K562 (cell line): ENCODE measurements around the gene MINK1.

Experiments used
- ARHGAP35 ChIP-seq: fragments of 450-650 bp; IDR thresholded peaks from 2 replicates; pipeline ENCODE4 v1.6.1; 2018; ENCODE audit not compliant: partially characterized antibody
- CBX8 ChIP-seq: fragments of 200-600 bp; sonication (generic); IDR thresholded peaks from 2 replicates; pipeline ENCODE4 v1.6.1; 2012; ENCODE audit warnings: borderline replicate concordance, mixed run types, low read depth, mild to moderate bottlenecking, moderate library complexity, mixed read lengths, low read length, control low read depth, inconsistent platforms; ENCODE audit not compliant: poor library complexity, severe bottlenecking; ENCODE audit errors: extremely low read depth
- CREB1 ChIP-seq, 2 experiments: sonication (generic) in 1 of 2; formaldehyde crosslinking in 1 of 2; IDR thresholded peaks; 2 replicates each; pipeline versions ENCODE4 v1.6.1 to v1.8.0; 2012 to 2022; ENCODE audit warnings: inconsistent platforms in 1 of 2, mild to moderate bottlenecking in 1 of 2, missing genetic modification reagents in 1 of 2, moderate library complexity in 1 of 2
- NFE2L1 ChIP-seq: fragments of 450-650 bp; IDR thresholded peaks from 2 replicates; pipeline ENCODE4 v1.6.1; 2016; ENCODE audit warnings: missing genetic modification characterization, low read depth, mild to moderate bottlenecking, missing compliant biosample characterization, moderate library complexity, borderline replicate concordance
- NR2C2 ChIP-seq, 2 experiments: fragments of 200-800 bp in 1 of 2; sonication (Bioruptor generic) in 1 of 2; sonication (generic) in 1 of 2; formaldehyde crosslinking in 1 of 2; IDR thresholded peaks; 2 replicates each; pipeline versions ENCODE4 v1.6.1 to v1.8.0; 2016 to 2022; ENCODE audit warnings: mild to moderate bottlenecking in 1 of 2, missing compliant biosample characterization in 1 of 2, missing genetic modification characterization in 1 of 2, missing genetic modification reagents in 1 of 2
- POLR2AphosphoS2 ChIP-seq: IDR thresholded peaks from 2 replicates; pipeline ENCODE4 v1.6.1; 2012; ENCODE audit warnings: low read length, improper control_type of control experiment
- RFX7 ChIP-seq: fragments of 250-450 bp; sonication (Bioruptor Pico); IDR thresholded peaks from 2 replicates; pipeline ENCODE4 v1.5.1; 2021; ENCODE audit warnings: mild to moderate bottlenecking
- ZBTB1 ChIP-seq: sonication (generic); formaldehyde crosslinking; IDR thresholded peaks from 2 replicates; pipeline ENCODE4 v1.8.1; 2023; ENCODE audit warnings: missing genetic modification reagents, low read depth, mild to moderate bottlenecking, borderline replicate concordance
- ZNF174 ChIP-seq: fragments of 250-450 bp; sonication (Bioruptor Pico); IDR thresholded peaks from 2 replicates; pipeline ENCODE4 v1.4.0; 2020; ENCODE audit warnings: mild to moderate bottlenecking
- ZNF347 ChIP-seq: fragments of 450-650 bp; formaldehyde crosslinking; IDR thresholded peaks from 2 replicates; pipeline ENCODE4 v1.4.0; 2020; ENCODE audit warnings: low read depth, mild to moderate bottlenecking, moderate library complexity
- TF ChIP-seq, protein P1 (sequence below), 2 experiments: fragments of 450-650 bp in 1 of 2; sonication (generic) in 1 of 2; formaldehyde crosslinking in 1 of 2; IDR thresholded peaks; 2 replicates each; pipeline versions ENCODE4 v1.7.1 to v1.9.0; 2016 to 2022; ENCODE audit warnings: inconsistent platforms in 1 of 2, mild to moderate bottlenecking in 1 of 2, missing genetic modification reagents in 1 of 2
- TF ChIP-seq, protein P2 (sequence below): sonication (generic); formaldehyde crosslinking; IDR thresholded peaks from 2 replicates; pipeline ENCODE4 v1.8.0; 2022; ENCODE audit warnings: mild to moderate bottlenecking, missing genetic modification reagents

DNA sequence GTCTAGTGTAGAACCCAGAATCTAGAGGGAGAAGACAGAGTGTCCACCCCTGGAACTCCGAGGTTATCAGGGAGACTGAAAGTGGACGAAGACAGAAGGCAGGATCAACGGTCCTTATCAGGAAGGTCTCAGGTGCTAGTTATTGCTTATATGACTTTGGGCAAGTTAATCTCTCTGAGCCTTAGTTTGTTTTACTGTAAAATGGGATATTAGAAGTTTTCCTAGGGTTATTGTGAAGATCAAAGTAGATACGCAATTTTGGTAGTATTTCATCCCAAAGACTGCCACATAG, 108.1 kb downstream of the MINK1 start:
- no peak for TF ChIP-seq ZBTB1 (CRISPR knock-in tag)
- no peak for TF ChIP-seq CBX8
- TF ChIP-seq, protein P1, sequence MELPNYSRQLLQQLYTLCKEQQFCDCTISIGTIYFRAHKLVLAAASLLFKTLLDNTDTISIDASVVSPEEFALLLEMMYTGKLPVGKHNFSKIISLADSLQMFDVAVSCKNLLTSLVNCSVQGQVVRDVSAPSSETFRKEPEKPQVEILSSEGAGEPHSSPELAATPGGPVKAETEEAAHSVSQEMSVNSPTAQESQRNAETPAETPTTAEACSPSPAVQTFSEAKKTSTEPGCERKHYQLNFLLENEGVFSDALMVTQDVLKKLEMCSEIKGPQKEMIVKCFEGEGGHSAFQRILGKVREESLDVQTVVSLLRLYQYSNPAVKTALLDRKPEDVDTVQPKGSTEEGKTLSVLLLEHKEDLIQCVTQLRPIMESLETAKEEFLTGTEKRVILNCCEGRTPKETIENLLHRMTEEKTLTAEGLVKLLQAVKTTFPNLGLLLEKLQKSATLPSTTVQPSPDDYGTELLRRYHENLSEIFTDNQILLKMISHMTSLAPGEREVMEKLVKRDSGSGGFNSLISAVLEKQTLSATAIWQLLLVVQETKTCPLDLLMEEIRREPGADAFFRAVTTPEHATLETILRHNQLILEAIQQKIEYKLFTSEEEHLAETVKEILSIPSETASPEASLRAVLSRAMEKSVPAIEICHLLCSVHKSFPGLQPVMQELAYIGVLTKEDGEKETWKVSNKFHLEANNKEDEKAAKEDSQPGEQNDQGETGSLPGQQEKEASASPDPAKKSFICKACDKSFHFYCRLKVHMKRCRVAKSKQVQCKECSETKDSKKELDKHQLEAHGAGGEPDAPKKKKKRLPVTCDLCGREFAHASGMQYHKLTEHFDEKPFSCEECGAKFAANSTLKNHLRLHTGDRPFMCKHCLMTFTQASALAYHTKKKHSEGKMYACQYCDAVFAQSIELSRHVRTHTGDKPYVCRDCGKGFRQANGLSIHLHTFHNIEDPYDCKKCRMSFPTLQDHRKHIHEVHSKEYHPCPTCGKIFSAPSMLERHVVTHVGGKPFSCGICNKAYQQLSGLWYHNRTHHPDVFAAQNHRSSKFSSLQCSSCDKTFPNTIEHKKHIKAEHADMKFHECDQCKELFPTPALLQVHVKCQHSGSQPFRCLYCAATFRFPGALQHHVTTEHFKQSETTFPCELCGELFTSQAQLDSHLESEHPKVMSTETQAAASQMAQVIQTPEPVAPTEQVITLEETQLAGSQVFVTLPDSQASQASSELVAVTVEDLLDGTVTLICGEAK (IDR thresholded peaks at IDR 0.05): no peak
- TF ChIP-seq, protein P1 (CRISPR knock-in tag; IDR thresholded peaks at IDR 0.05): no peak
- no peak for TF ChIP-seq NR2C2 (CRISPR knock-in tag; IDR thresholded peaks at IDR 0.05)
- no peak for TF ChIP-seq NR2C2 (tag; IDR thresholded peaks at IDR 0.05)
- TF ChIP-seq ARHGAP35: no peak
- TF ChIP-seq NFE2L1 (tag): no peak
- no peak for TF ChIP-seq CREB1 (IDR thresholded peaks at IDR 0.05)
- TF ChIP-seq CREB1 (CRISPR knock-in tag; IDR thresholded peaks at IDR 0.05): no peak
- no peak for TF ChIP-seq POLR2AphosphoS2
- no peak for TF ChIP-seq ZNF347 (CRISPR knock-in tag)
- TF ChIP-seq, protein P2, sequence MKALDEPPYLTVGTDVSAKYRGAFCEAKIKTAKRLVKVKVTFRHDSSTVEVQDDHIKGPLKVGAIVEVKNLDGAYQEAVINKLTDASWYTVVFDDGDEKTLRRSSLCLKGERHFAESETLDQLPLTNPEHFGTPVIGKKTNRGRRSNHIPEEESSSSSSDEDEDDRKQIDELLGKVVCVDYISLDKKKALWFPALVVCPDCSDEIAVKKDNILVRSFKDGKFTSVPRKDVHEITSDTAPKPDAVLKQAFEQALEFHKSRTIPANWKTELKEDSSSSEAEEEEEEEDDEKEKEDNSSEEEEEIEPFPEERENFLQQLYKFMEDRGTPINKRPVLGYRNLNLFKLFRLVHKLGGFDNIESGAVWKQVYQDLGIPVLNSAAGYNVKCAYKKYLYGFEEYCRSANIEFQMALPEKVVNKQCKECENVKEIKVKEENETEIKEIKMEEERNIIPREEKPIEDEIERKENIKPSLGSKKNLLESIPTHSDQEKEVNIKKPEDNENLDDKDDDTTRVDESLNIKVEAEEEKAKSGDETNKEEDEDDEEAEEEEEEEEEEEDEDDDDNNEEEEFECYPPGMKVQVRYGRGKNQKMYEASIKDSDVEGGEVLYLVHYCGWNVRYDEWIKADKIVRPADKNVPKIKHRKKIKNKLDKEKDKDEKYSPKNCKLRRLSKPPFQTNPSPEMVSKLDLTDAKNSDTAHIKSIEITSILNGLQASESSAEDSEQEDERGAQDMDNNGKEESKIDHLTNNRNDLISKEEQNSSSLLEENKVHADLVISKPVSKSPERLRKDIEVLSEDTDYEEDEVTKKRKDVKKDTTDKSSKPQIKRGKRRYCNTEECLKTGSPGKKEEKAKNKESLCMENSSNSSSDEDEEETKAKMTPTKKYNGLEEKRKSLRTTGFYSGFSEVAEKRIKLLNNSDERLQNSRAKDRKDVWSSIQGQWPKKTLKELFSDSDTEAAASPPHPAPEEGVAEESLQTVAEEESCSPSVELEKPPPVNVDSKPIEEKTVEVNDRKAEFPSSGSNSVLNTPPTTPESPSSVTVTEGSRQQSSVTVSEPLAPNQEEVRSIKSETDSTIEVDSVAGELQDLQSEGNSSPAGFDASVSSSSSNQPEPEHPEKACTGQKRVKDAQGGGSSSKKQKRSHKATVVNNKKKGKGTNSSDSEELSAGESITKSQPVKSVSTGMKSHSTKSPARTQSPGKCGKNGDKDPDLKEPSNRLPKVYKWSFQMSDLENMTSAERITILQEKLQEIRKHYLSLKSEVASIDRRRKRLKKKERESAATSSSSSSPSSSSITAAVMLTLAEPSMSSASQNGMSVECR: no peak
- TF ChIP-seq ZNF174 (CRISPR knock-in tag): no peak
- TF ChIP-seq RFX7: no peak
